ENCODE measurements around the gene ITPKC. TPM values are rescaled to one million over a fixed set of nuclear protein-coding genes. Genes with fewer than 3 reads are reported as not detected.

ITPKC gene
- total and polyA plus RNA-seq, 10 of the 15 experiments (the other 5 are each of a cell fraction or from before 2014, with no cell fraction given) = 0.03 to 6.4 (median 3.5) TPM

DNA sequence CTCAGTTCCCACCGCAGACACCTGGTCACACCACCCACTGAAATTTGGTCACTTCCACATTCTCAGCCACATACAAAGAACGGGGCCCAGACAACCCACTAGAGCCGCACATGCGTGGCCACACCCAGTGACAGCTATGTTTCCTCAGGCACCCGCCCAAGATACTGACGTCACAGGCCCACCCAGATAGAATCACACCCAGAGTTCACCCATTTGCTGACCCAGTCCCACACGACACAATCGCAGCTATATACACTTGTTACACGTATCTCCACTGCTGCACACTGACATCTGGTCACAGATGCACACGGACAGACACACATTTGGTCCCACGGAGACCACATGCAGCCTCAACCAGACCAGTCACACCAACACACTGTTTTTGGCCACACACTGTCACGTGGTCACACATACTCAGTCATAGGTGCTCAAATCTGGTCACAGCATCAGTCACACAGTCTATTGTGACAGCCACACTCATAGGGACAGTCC lies 29.3 kb upstream of the ITPKC start:
- H3K4me3 ChIP-seq = no peak overlapping the region
- peak; percentile 23 for DNase-seq (ENCODE audit: low read depth, low spot score)
- TF ChIP-seq CREB1 (IDR thresholded peaks at IDR 0.05; ENCODE audit: low read depth) (peak; percentile 65; the same call in 1 of the 2 replicates), CHD4 (IDR thresholded peaks at IDR 0.05) (no peak), TCF12 (IDR thresholded peaks at IDR 0.05; ENCODE audit: low read depth, low read length) (peak; percentile 65; the same call in 1 of the 2 replicates), IKZF2 (IDR thresholded peaks at IDR 0.05) (peak in 1 of 2 experiments; percentile 24; a peak in 2 of 4 replicates), RAD51 (IDR thresholded peaks at IDR 0.05) (peak; percentile 75), ATF7 (IDR thresholded peaks at IDR 0.05; ENCODE audit: low read depth) (peak; percentile 82), NFIC (IDR thresholded peaks at IDR 0.05; ENCODE audit: low read depth, low read length) (no peak), PAX5 (IDR thresholded peaks at IDR 0.05; ENCODE audit: borderline replicate concordance, low read depth, low read length) (peak; percentile 63; the same call in 1 of the 2 replicates), RUNX3 (IDR thresholded peaks at IDR 0.05; ENCODE audit: low read length) (peak; percentile 86), TBL1XR1 (IDR thresholded peaks at IDR 0.05; ENCODE audit: low read depth, low read length) (0 out of 2 replicates have a peak, but pooled peaks have one; percentile 47), SMARCA5 (IDR thresholded peaks at IDR 0.05) (0 out of 2 replicates have a peak, but pooled peaks have one; percentile 61), MXI1 (IDR thresholded peaks at IDR 0.05; ENCODE audit: low read depth, low read length) (no peak), MEF2B (IDR thresholded peaks at IDR 0.05; ENCODE audit: partially characterized antibody, poor library complexity, severe bottlenecking) (peak; percentile 15), SPI1 (IDR thresholded peaks at IDR 0.05; ENCODE audit: borderline replicate concordance, insufficient read depth, low read depth, low read length) (peak; percentile 80)
- TF ChIP-seq, protein P1, sequence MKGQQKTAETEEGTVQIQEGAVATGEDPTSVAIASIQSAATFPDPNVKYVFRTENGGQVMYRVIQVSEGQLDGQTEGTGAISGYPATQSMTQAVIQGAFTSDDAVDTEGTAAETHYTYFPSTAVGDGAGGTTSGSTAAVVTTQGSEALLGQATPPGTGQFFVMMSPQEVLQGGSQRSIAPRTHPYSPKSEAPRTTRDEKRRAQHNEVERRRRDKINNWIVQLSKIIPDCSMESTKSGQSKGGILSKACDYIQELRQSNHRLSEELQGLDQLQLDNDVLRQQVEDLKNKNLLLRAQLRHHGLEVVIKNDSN (IDR thresholded peaks at IDR 0.05; ENCODE audit: borderline replicate concordance, extremely low read length, insufficient read depth, low read depth, low read length) = peak; percentile 63
- TF ChIP-seq, protein P2, sequence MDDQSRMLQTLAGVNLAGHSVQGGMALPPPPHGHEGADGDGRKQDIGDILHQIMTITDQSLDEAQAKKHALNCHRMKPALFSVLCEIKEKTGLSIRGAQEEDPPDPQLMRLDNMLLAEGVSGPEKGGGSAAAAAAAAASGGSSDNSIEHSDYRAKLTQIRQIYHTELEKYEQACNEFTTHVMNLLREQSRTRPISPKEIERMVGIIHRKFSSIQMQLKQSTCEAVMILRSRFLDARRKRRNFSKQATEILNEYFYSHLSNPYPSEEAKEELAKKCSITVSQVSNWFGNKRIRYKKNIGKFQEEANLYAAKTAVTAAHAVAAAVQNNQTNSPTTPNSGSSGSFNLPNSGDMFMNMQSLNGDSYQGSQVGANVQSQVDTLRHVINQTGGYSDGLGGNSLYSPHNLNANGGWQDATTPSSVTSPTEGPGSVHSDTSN (IDR thresholded peaks at IDR 0.05; ENCODE audit: insufficient replicate concordance, low read depth, low read length) = peak; percentile 67
- TF ChIP-seq, protein P3, sequence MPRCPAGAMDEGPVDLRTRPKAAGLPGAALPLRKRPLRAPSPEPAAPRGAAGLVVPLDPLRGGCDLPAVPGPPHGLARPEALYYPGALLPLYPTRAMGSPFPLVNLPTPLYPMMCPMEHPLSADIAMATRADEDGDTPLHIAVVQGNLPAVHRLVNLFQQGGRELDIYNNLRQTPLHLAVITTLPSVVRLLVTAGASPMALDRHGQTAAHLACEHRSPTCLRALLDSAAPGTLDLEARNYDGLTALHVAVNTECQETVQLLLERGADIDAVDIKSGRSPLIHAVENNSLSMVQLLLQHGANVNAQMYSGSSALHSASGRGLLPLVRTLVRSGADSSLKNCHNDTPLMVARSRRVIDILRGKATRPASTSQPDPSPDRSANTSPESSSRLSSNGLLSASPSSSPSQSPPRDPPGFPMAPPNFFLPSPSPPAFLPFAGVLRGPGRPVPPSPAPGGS (IDR thresholded peaks at IDR 0.05; ENCODE audit: borderline replicate concordance, insufficient read depth, low read depth, low read length, poor library complexity, severe bottlenecking) = peak; percentile 80
- TF ChIP-seq, protein P4, sequence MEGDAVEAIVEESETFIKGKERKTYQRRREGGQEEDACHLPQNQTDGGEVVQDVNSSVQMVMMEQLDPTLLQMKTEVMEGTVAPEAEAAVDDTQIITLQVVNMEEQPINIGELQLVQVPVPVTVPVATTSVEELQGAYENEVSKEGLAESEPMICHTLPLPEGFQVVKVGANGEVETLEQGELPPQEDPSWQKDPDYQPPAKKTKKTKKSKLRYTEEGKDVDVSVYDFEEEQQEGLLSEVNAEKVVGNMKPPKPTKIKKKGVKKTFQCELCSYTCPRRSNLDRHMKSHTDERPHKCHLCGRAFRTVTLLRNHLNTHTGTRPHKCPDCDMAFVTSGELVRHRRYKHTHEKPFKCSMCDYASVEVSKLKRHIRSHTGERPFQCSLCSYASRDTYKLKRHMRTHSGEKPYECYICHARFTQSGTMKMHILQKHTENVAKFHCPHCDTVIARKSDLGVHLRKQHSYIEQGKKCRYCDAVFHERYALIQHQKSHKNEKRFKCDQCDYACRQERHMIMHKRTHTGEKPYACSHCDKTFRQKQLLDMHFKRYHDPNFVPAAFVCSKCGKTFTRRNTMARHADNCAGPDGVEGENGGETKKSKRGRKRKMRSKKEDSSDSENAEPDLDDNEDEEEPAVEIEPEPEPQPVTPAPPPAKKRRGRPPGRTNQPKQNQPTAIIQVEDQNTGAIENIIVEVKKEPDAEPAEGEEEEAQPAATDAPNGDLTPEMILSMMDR (IDR thresholded peaks at IDR 0.05 in 2 of 3, conservative IDR thresholded peaks at IDR 0.05 in 1 of 3; ENCODE audit: control insufficient read depth in 2 of 3, extremely low read depth in 1 of 3, insufficient read depth in 1 of 3, low read depth in 3 of 3, low read length in 3 of 3) = no peak

More for the DNA sequence above, 29.3 kb upstream of the ITPKC start:
- intact Hi-C loops (cut with micrococcal nuclease; ENCODE audit: unreplicated experiment) (no loop called here), in situ Hi-C loops (cut with MboI) (no loop called here)
- Histone ChIP-seq H3K27me3 (replicated peaks in 1 of 2; ENCODE audit: control insufficient read depth in 2 of 2, insufficient read depth in 2 of 2, low read length in 1 of 2) (no peaks in the 10 kb centered on the region), H3K79me2 (ENCODE audit: control insufficient read depth, insufficient read depth, low read length) (no peaks in the 10 kb centered on the region), H3K9me3 (replicated peaks; ENCODE audit: control insufficient read depth, insufficient read depth, low read length) (no peaks in the 10 kb centered on the region), H3K4me1 (ENCODE audit: control insufficient read depth, insufficient read depth, low read length) (peaks cover 26% of the 10 kb centered on the region), H3K36me3 (ENCODE audit: control insufficient read depth in 2 of 2, insufficient read depth in 2 of 2, low read length in 1 of 2) (no peaks in the 10 kb centered on the region; a peak in 1 of 4 replicates), H2AFZ (ENCODE audit: control insufficient read depth, low read depth, low read length) (peak overlapping the region; percentile 40), H4K20me1 (ENCODE audit: control insufficient read depth, insufficient read depth) (no peaks in the 10 kb centered on the region), H3K4me2 (ENCODE audit: control insufficient read depth, insufficient read depth) (peak overlapping the region; percentile 34), H3K27ac (ENCODE audit: control insufficient read depth, insufficient read depth) (peak overlapping the region; percentile 4; the same call in 1 of the 2 replicates), H3K9ac (ENCODE audit: control insufficient read depth, insufficient read depth, low read length) (no peak overlapping the region)
- POLR2A ChIA-PET = interaction anchor here (1.0 kb wide), 1 partner anchor 70 kb away, joined by 3 read pairs; no protein-coding TSS in a partner anchor
- ATAC-seq (peak; percentile 47), FAIRE-seq (peak; percentile 75)
- 4% methylated on average over 12 of the region's 12 CpGs for WGBS (ENCODE audit: insufficient coverage, insufficient replicate concordance, low lambda C conversion rate, missing lambda C conversion rate)
- BruUV-seq (replicated peaks) = no TSS peak
- SMC1A ChIA-PET (ENCODE audit: uncharacterized antibody, unreplicated experiment) = interaction anchor here (0.7 to 1.2 kb wide), 2 partner anchors 29 to 117 kb away, joined by 3 read pairs; no protein-coding TSS in a partner anchor
- RAD21 ChIA-PET (ENCODE audit: unreplicated experiment) = interaction anchor here (1.4 to 2.1 kb wide), 2 partner anchors 24 to 90 kb away, joined by 4 to 12 read pairs; partner anchors contain the start of gene RAB4B
- CTCF ChIA-PET = interaction anchor here (0.7 to 1.3 kb wide), 2 partner anchors 119 to 125 kb away, joined by 3 to 4 read pairs; no protein-coding TSS in a partner anchor

Data from GM12878 (cell line).